HEK293 (cell line): ENCODE measurements around the gene FMO2.

Experiments used
- CTCF ChIA-PET: fragments of 350-600 bp; formaldehyde crosslinking; extraction: SDS; loops from one replicate; lab custom pipeline; 2021; ENCODE audit warnings: antibody characterized with exemption; lab: Yijun Ruan, JAX
- POLR2A ChIA-PET: fragments of 300-600 bp; formaldehyde crosslinking; extraction: SDS; loops from one replicate; lab custom pipeline; 2020; ENCODE audit warnings: antibody characterized with exemption, inconsistent platforms; lab: Yijun Ruan, JAX
- H3K27ac ChIP-seq: fragments of 200-500 bp; sonication (Bioruptor generic); 2 replicates; pipeline ENCODE4 v1.5.1; 2014; ENCODE audit warnings: low read depth, low read length, control low read depth, inconsistent platforms; ENCODE audit errors: extremely low read depth
- H3K36me3 ChIP-seq, 2 experiments: fragments of 200-500 bp in 1 of 2; sonication (Bioruptor generic) in 1 of 2; 1 replicate in 1 of 2; 2 replicates in 1 of 2; pipeline ENCODE4 v1.5.1; 2014 to 2017; ENCODE audit warnings: inconsistent platforms in 2 of 2, low read length in 2 of 2; ENCODE audit not compliant: control insufficient read depth in 2 of 2, insufficient read depth in 1 of 2
- H3K4me1 ChIP-seq: fragments of 200-500 bp; sonication (Bioruptor generic); 2 replicates; pipeline ENCODE4 v1.5.1; 2014; ENCODE audit warnings: mild to moderate bottlenecking, low read length, inconsistent platforms; ENCODE audit not compliant: control insufficient read depth, insufficient read depth
- H3K4me3 ChIP-seq: 2 replicates; pipeline ENCODE4 v1.5.1; 2011; ENCODE audit warnings: low read depth, mild to moderate bottlenecking, control low read depth, low read length, moderate library complexity
- H3K9me3 ChIP-seq: fragments of 200-500 bp; sonication (Bioruptor generic); 2 replicates; pipeline ENCODE4 v1.5.1; 2014; ENCODE audit warnings: low read depth, low read length, inconsistent platforms; ENCODE audit not compliant: control insufficient read depth, insufficient read depth
- FEZF1 ChIP-seq: fragments of 450-650 bp; formaldehyde crosslinking; IDR thresholded peaks from 2 replicates; pipeline ENCODE4 v1.5.1; 2016; ENCODE audit warnings: missing biosample characterization, missing genetic modification characterization
- GLIS1 ChIP-seq: fragments of 450-650 bp; formaldehyde crosslinking; IDR thresholded peaks from 2 replicates; pipeline ENCODE4 v1.5.1; 2016; ENCODE audit warnings: missing biosample characterization, missing genetic modification characterization
- KLF1 ChIP-seq: fragments of 450-650 bp; formaldehyde crosslinking; IDR thresholded peaks from 2 replicates; pipeline ENCODE4 v1.5.1; 2016; ENCODE audit warnings: missing biosample characterization, missing genetic modification characterization
- MZF1 ChIP-seq: fragments of 450-650 bp; formaldehyde crosslinking; IDR thresholded peaks from 2 replicates; pipeline ENCODE4 v1.5.1; 2017; ENCODE audit warnings: missing biosample characterization, missing genetic modification characterization, borderline replicate concordance
- OSR2 ChIP-seq: fragments of 450-650 bp; formaldehyde crosslinking; IDR thresholded peaks from 2 replicates; pipeline ENCODE4 v1.5.1; 2016; ENCODE audit warnings: missing biosample characterization, missing genetic modification characterization
- OVOL3 ChIP-seq: fragments of 450-650 bp; formaldehyde crosslinking; IDR thresholded peaks from 2 replicates; pipeline ENCODE4 v1.5.1; 2016; ENCODE audit warnings: missing biosample characterization, missing genetic modification characterization
- SCRT1 ChIP-seq: fragments of 450-650 bp; formaldehyde crosslinking; IDR thresholded peaks from 2 replicates; pipeline ENCODE4 v1.5.1; 2016; ENCODE audit warnings: missing biosample characterization, missing genetic modification characterization, borderline replicate concordance
- ZBTB21 ChIP-seq: fragments of 450-650 bp; formaldehyde crosslinking; IDR thresholded peaks from 2 replicates; pipeline ENCODE4 v1.5.1; 2017; ENCODE audit warnings: missing biosample characterization, missing genetic modification characterization
- ZEB2 ChIP-seq: fragments of 450-650 bp; formaldehyde crosslinking; IDR thresholded peaks from 2 replicates; pipeline ENCODE4 v1.5.1; 2016; ENCODE audit warnings: missing biosample characterization, missing genetic modification characterization
- ZNF169 ChIP-seq: fragments of 450-650 bp; formaldehyde crosslinking; IDR thresholded peaks from 2 replicates; pipeline ENCODE4 v1.5.1; 2016; ENCODE audit warnings: missing biosample characterization, missing genetic modification characterization
- ZNF174 ChIP-seq: fragments of 450-650 bp; formaldehyde crosslinking; IDR thresholded peaks from 2 replicates; pipeline ENCODE4 v1.5.0; 2017; ENCODE audit warnings: missing biosample characterization, mild to moderate bottlenecking, missing genetic modification characterization
- ZNF175 ChIP-seq: fragments of 450-650 bp; formaldehyde crosslinking; IDR thresholded peaks from 2 replicates; pipeline ENCODE4 v1.5.1; 2016; ENCODE audit warnings: missing biosample characterization, missing genetic modification characterization
- ZNF335 ChIP-seq: fragments of 450-650 bp; formaldehyde crosslinking; conservative IDR thresholded peaks from 2 replicates; pipeline ENCODE4 v1.5.1; 2016; ENCODE audit warnings: missing biosample characterization, missing genetic modification characterization
- ZNF426 ChIP-seq: fragments of 450-650 bp; formaldehyde crosslinking; IDR thresholded peaks from 2 replicates; pipeline ENCODE4 v1.5.1; 2017; ENCODE audit warnings: missing biosample characterization, missing genetic modification characterization, mild to moderate bottlenecking, inconsistent platforms, moderate library complexity
- ZNF510 ChIP-seq: fragments of 450-650 bp; formaldehyde crosslinking; IDR thresholded peaks from 2 replicates; pipeline ENCODE4 v1.5.1; 2018; ENCODE audit warnings: mild to moderate bottlenecking, missing genetic modification characterization, missing biosample characterization; ENCODE audit not compliant: insufficient replicate concordance
- ZNF521 ChIP-seq: fragments of 450-650 bp; formaldehyde crosslinking; IDR thresholded peaks from 2 replicates; pipeline ENCODE4 v1.5.1; 2017; ENCODE audit warnings: missing biosample characterization, mild to moderate bottlenecking, missing genetic modification characterization
- ZNF561 ChIP-seq: fragments of 450-650 bp; IDR thresholded peaks from 2 replicates; pipeline ENCODE4 v1.5.1; 2018; ENCODE audit warnings: missing biosample characterization, missing genetic modification characterization, borderline replicate concordance
- ZNF629 ChIP-seq: fragments of 450-650 bp; formaldehyde crosslinking; IDR thresholded peaks from 2 replicates; pipeline ENCODE4 v1.5.1; 2017; ENCODE audit warnings: missing biosample characterization, missing genetic modification characterization
- ZSCAN16 ChIP-seq: fragments of 450-650 bp; formaldehyde crosslinking; IDR thresholded peaks from 2 replicates; pipeline ENCODE4 v1.5.1; 2016; ENCODE audit warnings: missing biosample characterization, missing genetic modification characterization
- TF ChIP-seq, protein P1 (sequence below): fragments of 450-650 bp; formaldehyde crosslinking; IDR thresholded peaks from 2 replicates; pipeline ENCODE4 v1.5.1; 2016; ENCODE audit warnings: missing biosample characterization, missing genetic modification characterization
- TF ChIP-seq, protein P2 (sequence below): fragments of 450-650 bp; formaldehyde crosslinking; IDR thresholded peaks from 2 replicates; pipeline ENCODE4 v1.5.1; 2016; ENCODE audit warnings: missing biosample characterization, missing genetic modification characterization
- TF ChIP-seq, protein P3 (sequence below): fragments of 450-650 bp; formaldehyde crosslinking; IDR thresholded peaks from 2 replicates; pipeline ENCODE4 v1.5.1; 2016; ENCODE audit warnings: missing biosample characterization, missing genetic modification characterization
- TF ChIP-seq, protein P4 (sequence below): fragments of 450-650 bp; formaldehyde crosslinking; IDR thresholded peaks from 2 replicates; pipeline ENCODE4 v1.5.1; 2016; ENCODE audit warnings: missing biosample characterization, missing genetic modification characterization, borderline replicate concordance
- TF ChIP-seq, protein P5 (sequence below): fragments of 450-650 bp; formaldehyde crosslinking; IDR thresholded peaks from 2 replicates; pipeline ENCODE4 v1.5.1; 2017; ENCODE audit warnings: missing biosample characterization, mild to moderate bottlenecking, missing genetic modification characterization, moderate library complexity

FMO2 gene

DNA sequence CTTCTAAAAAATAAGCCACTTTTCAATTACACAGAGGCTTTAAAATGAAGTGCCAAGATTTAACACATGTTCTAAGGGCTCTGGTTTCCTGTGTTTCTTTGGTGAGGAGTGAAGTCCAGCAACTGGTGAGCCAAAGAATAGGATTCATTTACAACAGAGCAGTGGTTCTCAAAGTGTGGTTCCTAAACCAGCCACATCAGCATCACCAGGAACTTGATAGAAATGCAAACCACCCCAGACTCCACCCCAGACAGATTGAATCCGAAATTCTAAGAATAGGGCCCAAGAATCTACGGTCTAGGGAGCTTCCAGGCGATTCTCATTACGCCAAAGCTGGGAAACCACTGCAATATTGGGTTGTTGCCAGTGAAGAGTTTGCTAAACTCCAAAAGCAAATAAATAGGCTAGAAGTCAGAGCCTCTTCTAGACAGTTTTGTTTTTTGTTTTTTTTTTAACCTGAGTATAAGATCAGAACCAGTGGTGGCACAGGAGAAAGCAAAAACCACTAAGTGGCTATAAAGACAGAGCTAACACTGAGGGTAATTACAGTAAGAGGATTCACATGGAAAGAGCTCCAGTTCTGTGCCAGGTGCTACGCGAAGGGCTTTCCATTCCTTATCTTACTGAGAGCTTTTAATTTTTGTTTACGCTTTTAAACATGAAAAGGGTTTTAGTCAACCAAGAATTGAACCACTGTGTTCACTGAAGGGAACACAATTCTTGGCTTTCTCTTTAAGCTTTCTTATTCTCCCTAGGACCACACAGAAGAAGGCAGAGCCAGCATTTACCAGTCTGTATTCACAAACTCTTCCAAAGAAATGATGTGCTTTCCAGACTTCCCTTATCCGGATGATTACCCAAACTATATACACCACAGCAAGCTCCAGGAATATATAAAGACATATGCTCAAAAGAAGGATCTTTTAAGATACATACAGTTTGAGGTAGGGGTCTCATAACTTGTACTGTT is 42.4 kb upstream of the FMO2 start:
- CTCF ChIA-PET, result interaction anchor here (0.6 to 1.0 kb wide), 4 partner anchors 62 to 182 kb away, joined by 3 read pairs; no protein-coding TSS in a partner anchor
- POLR2A ChIA-PET, result no interaction called here
- H3K4me3 ChIP-seq, result no peak overlapping the region
- H3K4me1 ChIP-seq, result peaks cover 26% of the 10 kb centered on the region
- H3K36me3 ChIP-seq, result no peaks in the 10 kb centered on the region
- no peaks in the 10 kb centered on the region for H3K9me3 ChIP-seq
- peak overlapping the region; percentile 81 for H3K27ac ChIP-seq
- no peak for TF ChIP-seq ZEB2 (tag by site-specific recombination)
- TF ChIP-seq ZNF335 (tag by site-specific recombination), result peak; percentile 30; the same call in 1 of the 2 replicates
- no peak for TF ChIP-seq ZNF521 (tag by site-specific recombination)
- TF ChIP-seq ZNF510 (tag by site-specific recombination), result peak; percentile 14
- peak; percentile 15; the same call in 1 of the 2 replicates for TF ChIP-seq SCRT1 (tag by site-specific recombination)
- TF ChIP-seq OSR2 (tag by site-specific recombination), result peak; percentile 93
- TF ChIP-seq FEZF1, result peak; percentile 51; the same call in 1 of the 2 replicates
- peak; percentile 96 for TF ChIP-seq ZNF561 (tag by site-specific recombination)
- peak; percentile 99 for TF ChIP-seq ZSCAN16 (tag by site-specific recombination)
- TF ChIP-seq, protein P1, sequence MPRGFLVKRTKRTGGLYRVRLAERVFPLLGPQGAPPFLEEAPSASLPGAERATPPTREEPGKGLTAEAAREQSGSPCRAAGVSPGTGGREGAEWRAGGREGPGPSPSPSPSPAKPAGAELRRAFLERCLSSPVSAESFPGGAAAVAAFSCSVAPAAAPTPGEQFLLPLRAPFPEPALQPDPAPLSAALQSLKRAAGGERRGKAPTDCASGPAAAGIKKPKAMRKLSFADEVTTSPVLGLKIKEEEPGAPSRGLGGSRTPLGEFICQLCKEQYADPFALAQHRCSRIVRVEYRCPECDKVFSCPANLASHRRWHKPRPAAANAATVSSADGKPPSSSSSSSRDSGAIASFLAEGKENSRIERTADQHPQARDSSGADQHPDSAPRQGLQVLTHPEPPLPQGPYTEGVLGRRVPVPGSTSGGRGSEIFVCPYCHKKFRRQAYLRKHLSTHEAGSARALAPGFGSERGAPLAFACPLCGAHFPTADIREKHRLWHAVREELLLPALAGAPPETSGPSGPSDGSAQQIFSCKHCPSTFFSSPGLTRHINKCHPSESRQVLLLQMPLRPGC (tag by site-specific recombination), result peak; percentile 26; the same call in 1 of the 2 replicates
- TF ChIP-seq MZF1, result peak; percentile 56; the same call in 1 of the 2 replicates
- TF ChIP-seq, protein P2, sequence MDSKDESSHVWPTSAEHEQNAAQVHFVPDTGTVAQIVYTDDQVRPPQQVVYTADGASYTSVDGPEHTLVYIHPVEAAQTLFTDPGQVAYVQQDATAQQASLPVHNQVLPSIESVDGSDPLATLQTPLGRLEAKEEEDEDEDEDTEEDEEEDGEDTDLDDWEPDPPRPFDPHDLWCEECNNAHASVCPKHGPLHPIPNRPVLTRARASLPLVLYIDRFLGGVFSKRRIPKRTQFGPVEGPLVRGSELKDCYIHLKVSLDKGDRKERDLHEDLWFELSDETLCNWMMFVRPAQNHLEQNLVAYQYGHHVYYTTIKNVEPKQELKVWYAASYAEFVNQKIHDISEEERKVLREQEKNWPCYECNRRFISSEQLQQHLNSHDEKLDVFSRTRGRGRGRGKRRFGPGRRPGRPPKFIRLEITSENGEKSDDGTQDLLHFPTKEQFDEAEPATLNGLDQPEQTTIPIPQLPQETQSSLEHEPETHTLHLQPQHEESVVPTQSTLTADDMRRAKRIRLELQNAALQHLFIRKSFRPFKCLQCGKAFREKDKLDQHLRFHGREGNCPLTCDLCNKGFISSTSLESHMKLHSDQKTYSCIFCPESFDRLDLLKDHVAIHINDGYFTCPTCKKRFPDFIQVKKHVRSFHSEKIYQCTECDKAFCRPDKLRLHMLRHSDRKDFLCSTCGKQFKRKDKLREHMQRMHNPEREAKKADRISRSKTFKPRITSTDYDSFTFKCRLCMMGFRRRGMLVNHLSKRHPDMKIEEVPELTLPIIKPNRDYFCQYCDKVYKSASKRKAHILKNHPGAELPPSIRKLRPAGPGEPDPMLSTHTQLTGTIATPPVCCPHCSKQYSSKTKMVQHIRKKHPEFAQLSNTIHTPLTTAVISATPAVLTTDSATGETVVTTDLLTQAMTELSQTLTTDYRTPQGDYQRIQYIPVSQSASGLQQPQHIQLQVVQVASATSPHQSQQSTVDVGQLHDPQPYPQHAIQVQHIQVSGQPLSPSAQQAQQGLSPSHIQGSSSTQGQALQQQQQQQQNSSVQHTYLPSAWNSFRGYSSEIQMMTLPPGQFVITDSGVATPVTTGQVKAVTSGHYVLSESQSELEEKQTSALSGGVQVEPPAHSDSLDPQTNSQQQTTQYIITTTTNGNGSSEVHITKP (tag by site-specific recombination), result peak; percentile 42
- TF ChIP-seq ZNF175 (tag by site-specific recombination), result no peak
- no peak for TF ChIP-seq ZNF174 (tag by site-specific recombination)
- no peak for TF ChIP-seq ZNF426 (tag by site-specific recombination)
- TF ChIP-seq, protein P3, sequence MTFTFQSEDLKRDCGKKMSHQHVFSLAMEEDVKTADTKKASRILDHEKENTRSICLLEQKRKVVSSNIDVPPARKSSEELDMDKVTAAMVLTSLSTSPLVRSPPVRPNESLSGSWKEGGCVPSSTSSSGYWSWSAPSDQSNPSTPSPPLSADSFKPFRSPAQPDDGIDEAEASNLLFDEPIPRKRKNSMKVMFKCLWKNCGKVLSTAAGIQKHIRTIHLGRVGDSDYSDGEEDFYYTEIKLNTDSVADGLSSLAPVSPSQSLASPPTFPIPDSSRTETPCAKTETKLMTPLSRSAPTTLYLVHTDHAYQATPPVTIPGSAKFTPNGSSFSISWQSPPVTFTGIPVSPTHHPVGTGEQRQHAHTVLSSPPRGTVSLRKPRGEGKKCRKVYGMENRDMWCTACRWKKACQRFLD (tag by site-specific recombination), result no peak
- TF ChIP-seq GLIS1, result peak; percentile 68
- peak; percentile 34; the same call in 1 of the 2 replicates for TF ChIP-seq ZBTB21 (tag by site-specific recombination)
- 0 out of 2 replicates have a peak, but pooled peaks have one; percentile 10 for TF ChIP-seq KLF1 (tag by site-specific recombination)
- TF ChIP-seq OVOL3, result peak; percentile 86
- TF ChIP-seq, protein P4, sequence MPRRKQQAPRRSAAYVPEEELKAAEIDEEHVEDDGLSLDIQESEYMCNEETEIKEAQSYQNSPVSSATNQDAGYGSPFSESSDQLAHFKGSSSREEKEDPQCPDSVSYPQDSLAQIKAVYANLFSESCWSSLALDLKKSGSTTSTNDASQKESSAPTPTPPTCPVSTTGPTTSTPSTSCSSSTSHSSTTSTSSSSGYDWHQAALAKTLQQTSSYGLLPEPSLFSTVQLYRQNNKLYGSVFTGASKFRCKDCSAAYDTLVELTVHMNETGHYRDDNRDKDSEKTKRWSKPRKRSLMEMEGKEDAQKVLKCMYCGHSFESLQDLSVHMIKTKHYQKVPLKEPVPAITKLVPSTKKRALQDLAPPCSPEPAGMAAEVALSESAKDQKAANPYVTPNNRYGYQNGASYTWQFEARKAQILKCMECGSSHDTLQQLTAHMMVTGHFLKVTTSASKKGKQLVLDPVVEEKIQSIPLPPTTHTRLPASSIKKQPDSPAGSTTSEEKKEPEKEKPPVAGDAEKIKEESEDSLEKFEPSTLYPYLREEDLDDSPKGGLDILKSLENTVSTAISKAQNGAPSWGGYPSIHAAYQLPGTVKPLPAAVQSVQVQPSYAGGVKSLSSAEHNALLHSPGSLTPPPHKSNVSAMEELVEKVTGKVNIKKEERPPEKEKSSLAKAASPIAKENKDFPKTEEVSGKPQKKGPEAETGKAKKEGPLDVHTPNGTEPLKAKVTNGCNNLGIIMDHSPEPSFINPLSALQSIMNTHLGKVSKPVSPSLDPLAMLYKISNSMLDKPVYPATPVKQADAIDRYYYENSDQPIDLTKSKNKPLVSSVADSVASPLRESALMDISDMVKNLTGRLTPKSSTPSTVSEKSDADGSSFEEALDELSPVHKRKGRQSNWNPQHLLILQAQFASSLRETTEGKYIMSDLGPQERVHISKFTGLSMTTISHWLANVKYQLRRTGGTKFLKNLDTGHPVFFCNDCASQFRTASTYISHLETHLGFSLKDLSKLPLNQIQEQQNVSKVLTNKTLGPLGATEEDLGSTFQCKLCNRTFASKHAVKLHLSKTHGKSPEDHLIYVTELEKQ (tag by site-specific recombination), result peak; percentile 72; the same call in 1 of the 2 replicates
- TF ChIP-seq, protein P5, sequence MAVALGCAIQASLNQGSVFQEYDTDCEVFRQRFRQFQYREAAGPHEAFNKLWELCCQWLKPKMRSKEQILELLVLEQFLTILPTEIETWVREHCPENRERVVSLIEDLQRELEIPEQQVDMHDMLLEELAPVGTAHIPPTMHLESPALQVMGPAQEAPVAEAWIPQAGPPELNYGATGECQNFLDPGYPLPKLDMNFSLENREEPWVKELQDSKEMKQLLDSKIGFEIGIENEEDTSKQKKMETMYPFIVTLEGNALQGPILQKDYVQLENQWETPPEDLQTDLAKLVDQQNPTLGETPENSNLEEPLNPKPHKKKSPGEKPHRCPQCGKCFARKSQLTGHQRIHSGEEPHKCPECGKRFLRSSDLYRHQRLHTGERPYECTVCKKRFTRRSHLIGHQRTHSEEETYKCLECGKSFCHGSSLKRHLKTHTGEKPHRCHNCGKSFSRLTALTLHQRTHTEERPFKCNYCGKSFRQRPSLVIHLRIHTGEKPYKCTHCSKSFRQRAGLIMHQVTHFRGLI (tag by site-specific recombination), result peak; percentile 22; the same call in 1 of the 2 replicates
- no peak for TF ChIP-seq ZNF169 (tag by site-specific recombination)
- no peak for TF ChIP-seq ZNF629
